ENCODE results near the gene RBM19.
"Not testable (repeated sequence)": the region's sequence is repeated elsewhere in the genome, so short reads cannot be mapped to it uniquely, and the experiment has no call there.

RBM19 gene

GRCh38 chr12:113906411-113907200, 59.5 kb downstream of the RBM19 start:
- no peaks in the 10 kb centered on the region for H3K9me3 ChIP-seq (ENCODE audit: control insufficient read depth, low read depth, low read length)
- peaks cover 18% of the 10 kb centered on the region for H3K36me3 ChIP-seq (ENCODE audit: control insufficient read depth, low read depth, low read length)
- H3K4me1 ChIP-seq (ENCODE audit: control insufficient read depth, low read depth, low read length) = no peaks in the 10 kb centered on the region
- no peak overlapping the region for H3K4me3 ChIP-seq (ENCODE audit: low read length)
- H3K27ac ChIP-seq (ENCODE audit: low read length) = no peak overlapping the region
- H3K9ac ChIP-seq (ENCODE audit: low read length) = no peak overlapping the region
- H3K27me3 ChIP-seq (ENCODE audit: control insufficient read depth, insufficient read depth, low read length) = no peaks in the 10 kb centered on the region

GRCh38 chr12:113905829-113906228, 60.3 kb downstream of the RBM19 start:
- no peak overlapping the region for H3K4me3 ChIP-seq (ENCODE audit: low read length)
- H3K36me3 ChIP-seq (ENCODE audit: control insufficient read depth, low read depth, low read length) = peaks cover 18% of the 10 kb centered on the region

DNA sequence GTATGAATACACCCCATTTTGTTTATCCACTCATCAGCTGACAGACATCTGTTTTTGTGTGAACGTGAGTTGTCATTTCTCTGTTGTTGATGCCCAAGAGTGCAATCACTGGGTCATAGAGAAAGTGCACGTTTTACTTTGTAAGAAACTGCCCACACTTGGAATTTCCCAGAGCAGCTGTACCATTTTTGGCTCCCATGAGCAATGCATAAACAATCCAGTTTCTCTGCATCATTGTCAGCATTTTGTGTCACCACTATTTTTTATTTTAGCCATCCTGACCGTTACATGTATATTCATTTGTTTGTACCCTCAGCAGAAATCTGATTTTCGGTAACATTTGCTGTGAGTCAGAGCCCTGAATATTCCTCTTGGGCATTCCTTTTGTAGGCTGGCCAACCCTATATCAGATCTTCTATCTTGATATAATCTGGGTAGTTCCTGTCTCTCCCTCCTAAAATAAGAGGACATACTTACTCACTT, 62.7 kb downstream of the RBM19 start:
- H3K36me3 ChIP-seq (ENCODE audit: control insufficient read depth, low read depth, low read length) = peaks cover 6% of the 10 kb centered on the region
- H3K9ac ChIP-seq (ENCODE audit: low read length) = no peak overlapping the region
- H3K27me3 ChIP-seq (ENCODE audit: control insufficient read depth, insufficient read depth, low read length) = no peaks in the 10 kb centered on the region
- H3K4me3 ChIP-seq (ENCODE audit: low read length) = no peak overlapping the region
- no peaks in the 10 kb centered on the region for H3K9me3 ChIP-seq (ENCODE audit: control insufficient read depth, low read depth, low read length)
- no peak overlapping the region for H3K27ac ChIP-seq (ENCODE audit: low read length)
- H3K4me1 ChIP-seq (ENCODE audit: control insufficient read depth, low read depth, low read length) = peaks cover 8% of the 10 kb centered on the region

More at GRCh38 chr12:113905829-113906228, 60.3 kb downstream of the RBM19 start:
- H3K4me1 ChIP-seq (ENCODE audit: control insufficient read depth, low read depth, low read length) = no peaks in the 10 kb centered on the region
- H3K9me3 ChIP-seq (ENCODE audit: control insufficient read depth, low read depth, low read length) = no peaks in the 10 kb centered on the region
- H3K9ac ChIP-seq (ENCODE audit: low read length) = no peak overlapping the region
- H3K27ac ChIP-seq (ENCODE audit: low read length) = no peak overlapping the region
- H3K27me3 ChIP-seq (ENCODE audit: control insufficient read depth, insufficient read depth, low read length) = no peaks in the 10 kb centered on the region

GRCh38 chr12:113901319-113901718, 64.8 kb downstream of the RBM19 start:
- H3K4me1 ChIP-seq (ENCODE audit: control insufficient read depth, low read depth, low read length); H3K27ac ChIP-seq (ENCODE audit: low read length); H3K9me3 ChIP-seq (ENCODE audit: control insufficient read depth, low read depth, low read length); H3K36me3 ChIP-seq (ENCODE audit: control insufficient read depth, low read depth, low read length); H3K9ac ChIP-seq (ENCODE audit: low read length); H3K27me3 ChIP-seq (ENCODE audit: control insufficient read depth, insufficient read depth, low read length); H3K4me3 ChIP-seq (ENCODE audit: low read length): not testable (repeated sequence)

DNA sequence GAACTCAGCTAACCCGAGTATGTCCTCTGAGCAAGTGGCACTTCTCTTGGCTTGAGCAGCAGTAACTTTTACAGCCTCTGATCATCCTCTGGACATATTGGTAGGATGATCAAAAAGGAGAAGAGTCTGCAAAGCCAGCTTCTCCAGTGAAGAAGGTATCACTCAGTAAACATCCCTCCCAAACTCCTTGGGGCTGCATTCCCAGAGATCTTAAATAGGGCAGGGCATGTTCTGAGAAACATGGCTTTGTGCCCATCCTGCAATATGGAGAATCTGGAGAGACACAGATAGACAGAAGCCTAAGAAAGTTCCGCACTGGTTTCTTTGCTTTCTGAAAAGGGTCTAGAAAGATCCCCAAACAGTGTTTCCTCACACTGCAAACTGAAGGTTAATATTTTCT, 65.4 kb downstream of the RBM19 start:
- H3K9ac ChIP-seq (ENCODE audit: low read length) = no peak overlapping the region
- peaks cover 6% of the 10 kb centered on the region for H3K36me3 ChIP-seq (ENCODE audit: control insufficient read depth, low read depth, low read length)
- no peaks in the 10 kb centered on the region for H3K9me3 ChIP-seq (ENCODE audit: control insufficient read depth, low read depth, low read length)
- no peak overlapping the region for H3K27ac ChIP-seq (ENCODE audit: low read length)
- H3K27me3 ChIP-seq (ENCODE audit: control insufficient read depth, insufficient read depth, low read length) = no peaks in the 10 kb centered on the region
- H3K4me3 ChIP-seq (ENCODE audit: low read length) = no peak overlapping the region
- peaks cover 8% of the 10 kb centered on the region for H3K4me1 ChIP-seq (ENCODE audit: control insufficient read depth, low read depth, low read length)

GRCh38 chr12:113899561-113900471, 66.3 kb downstream of the RBM19 start:
- peak overlapping the region; percentile 15 for H3K27ac ChIP-seq (ENCODE audit: low read length)
- H3K9ac ChIP-seq (ENCODE audit: low read length) = no peak overlapping the region
- no peaks in the 10 kb centered on the region for H3K9me3 ChIP-seq (ENCODE audit: control insufficient read depth, low read depth, low read length)
- no peak overlapping the region for H3K4me3 ChIP-seq (ENCODE audit: low read length)
- H3K4me1 ChIP-seq (ENCODE audit: control insufficient read depth, low read depth, low read length) = peaks cover 8% of the 10 kb centered on the region
- H3K36me3 ChIP-seq (ENCODE audit: control insufficient read depth, low read depth, low read length) = peaks cover 6% of the 10 kb centered on the region
- H3K27me3 ChIP-seq (ENCODE audit: control insufficient read depth, insufficient read depth, low read length) = no peaks in the 10 kb centered on the region

GRCh38 chr12:113899042-113899560, 67.0 kb downstream of the RBM19 start:
- no peak overlapping the region for H3K9ac ChIP-seq (ENCODE audit: low read length)

DNA sequence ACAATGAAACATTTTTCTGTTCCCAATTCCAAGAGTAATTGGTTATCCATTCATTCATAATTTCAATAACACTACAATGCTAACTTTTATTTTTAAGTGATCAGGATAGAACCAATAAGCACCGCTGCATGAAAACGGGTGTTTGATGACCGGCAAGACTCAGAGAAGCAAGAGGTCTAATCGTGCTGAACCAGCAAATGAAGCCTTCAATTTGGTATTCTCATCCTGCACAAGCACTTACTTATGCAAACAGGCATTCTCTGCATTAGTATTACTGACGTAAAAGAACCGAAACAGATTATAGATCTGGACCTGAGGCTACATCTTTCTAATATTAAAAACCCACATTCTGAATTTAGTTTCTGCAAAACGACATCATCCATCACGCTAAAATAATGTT, 67.7 kb downstream of the RBM19 start:
- H3K36me3 ChIP-seq (ENCODE audit: control insufficient read depth, low read depth, low read length) = peaks cover 6% of the 10 kb centered on the region
- no peak overlapping the region for H3K4me3 ChIP-seq (ENCODE audit: low read length)
- no peak overlapping the region for H3K27ac ChIP-seq (ENCODE audit: low read length)
- H3K27me3 ChIP-seq (ENCODE audit: control insufficient read depth, insufficient read depth, low read length) = no peaks in the 10 kb centered on the region
- H3K9me3 ChIP-seq (ENCODE audit: control insufficient read depth, low read depth, low read length) = no peaks in the 10 kb centered on the region
- no peak overlapping the region for H3K9ac ChIP-seq (ENCODE audit: low read length)
- H3K4me1 ChIP-seq (ENCODE audit: control insufficient read depth, low read depth, low read length) = peaks cover 8% of the 10 kb centered on the region

More at GRCh38 chr12:113899042-113899560, 67.0 kb downstream of the RBM19 start:
- no peak overlapping the region for H3K4me3 ChIP-seq (ENCODE audit: low read length)
- no peaks in the 10 kb centered on the region for H3K27me3 ChIP-seq (ENCODE audit: control insufficient read depth, insufficient read depth, low read length)
- H3K9me3 ChIP-seq (ENCODE audit: control insufficient read depth, low read depth, low read length) = no peaks in the 10 kb centered on the region
- H3K36me3 ChIP-seq (ENCODE audit: control insufficient read depth, low read depth, low read length) = peaks cover 6% of the 10 kb centered on the region
- H3K4me1 ChIP-seq (ENCODE audit: control insufficient read depth, low read depth, low read length) = peaks cover 8% of the 10 kb centered on the region
- no peak overlapping the region for H3K27ac ChIP-seq (ENCODE audit: low read length)

DNA sequence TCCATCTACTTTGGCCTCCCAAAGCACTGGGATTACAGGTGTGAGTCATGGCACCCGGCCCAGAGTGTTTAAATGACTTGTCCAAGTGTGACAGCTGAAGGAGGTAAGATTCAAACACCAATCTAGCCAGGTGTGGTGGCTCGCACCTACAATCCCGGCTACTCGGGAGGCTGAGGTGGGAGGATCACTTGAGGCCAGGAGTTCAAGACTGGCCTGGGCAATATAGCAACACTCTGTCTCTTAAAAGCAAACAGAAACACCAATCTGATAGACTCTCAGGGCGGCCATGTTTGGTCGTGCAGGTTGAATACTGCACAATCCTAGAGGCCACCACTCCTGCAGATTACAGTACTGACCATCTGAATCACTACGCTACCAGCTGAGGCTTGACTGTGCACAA, 68.7 kb downstream of the RBM19 start:
- Histone ChIP-seq H3K9ac (ENCODE audit: low read length) (no peak overlapping the region), H3K4me1 (ENCODE audit: control insufficient read depth, low read depth, low read length) (peaks cover 8% of the 10 kb centered on the region), H3K27ac (ENCODE audit: low read length) (no peak overlapping the region), H3K36me3 (ENCODE audit: control insufficient read depth, low read depth, low read length) (no peaks in the 10 kb centered on the region), H3K9me3 (ENCODE audit: control insufficient read depth, low read depth, low read length) (no peaks in the 10 kb centered on the region), H3K4me3 (ENCODE audit: low read length) (no peak overlapping the region), H3K27me3 (ENCODE audit: control insufficient read depth, insufficient read depth, low read length) (no peaks in the 10 kb centered on the region)

DNA sequence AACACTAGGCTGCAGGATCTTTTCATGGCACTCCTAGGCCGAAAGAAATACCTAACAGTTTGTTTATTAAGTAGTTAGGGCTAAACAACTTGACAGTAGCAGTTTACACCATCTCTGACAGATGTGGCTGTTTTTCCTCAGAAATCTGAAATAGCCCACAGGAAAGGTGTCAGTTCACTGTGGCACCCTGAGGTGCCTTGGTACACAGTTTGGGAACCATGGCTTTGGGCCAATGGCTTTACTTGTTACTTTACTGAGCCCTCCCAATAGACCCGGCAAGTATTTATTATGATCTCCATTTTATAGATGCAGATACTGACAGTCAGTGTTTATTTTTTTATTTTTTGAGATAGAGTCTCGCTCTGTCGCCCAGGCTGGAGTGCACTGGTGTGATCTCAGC, 69.3 kb downstream of the RBM19 start:
- Histone ChIP-seq H3K36me3 (ENCODE audit: control insufficient read depth, low read depth, low read length) (no peaks in the 10 kb centered on the region), H3K4me1 (ENCODE audit: control insufficient read depth, low read depth, low read length) (peaks cover 8% of the 10 kb centered on the region), H3K9ac (ENCODE audit: low read length) (no peak overlapping the region), H3K9me3 (ENCODE audit: control insufficient read depth, low read depth, low read length) (no peaks in the 10 kb centered on the region), H3K27me3 (ENCODE audit: control insufficient read depth, insufficient read depth, low read length) (no peaks in the 10 kb centered on the region), H3K4me3 (ENCODE audit: low read length) (no peak overlapping the region), H3K27ac (ENCODE audit: low read length) (no peak overlapping the region)

GRCh38 chr12:113896194-113896593, 69.9 kb downstream of the RBM19 start:
- Histone ChIP-seq H3K9ac (ENCODE audit: low read length) (no peak overlapping the region), H3K27ac (ENCODE audit: low read length) (no peak overlapping the region)

More at GRCh38 chr12:113896194-113896593, 69.9 kb downstream of the RBM19 start:
- Histone ChIP-seq H3K9me3 (ENCODE audit: control insufficient read depth, low read depth, low read length) (no peaks in the 10 kb centered on the region), H3K27me3 (ENCODE audit: control insufficient read depth, insufficient read depth, low read length) (no peaks in the 10 kb centered on the region), H3K36me3 (ENCODE audit: control insufficient read depth, low read depth, low read length) (no peaks in the 10 kb centered on the region), H3K4me1 (ENCODE audit: control insufficient read depth, low read depth, low read length) (peaks cover 8% of the 10 kb centered on the region), H3K4me3 (ENCODE audit: low read length) (no peak overlapping the region)
